Mononuclear cell (primary cell): ENCODE measurements around the gene PHYKPL. TPM values are rescaled to one million over a fixed set of nuclear protein-coding genes. Genes with fewer than 3 reads are reported as not detected.

Experiments
- H3K27me3 ChIP-seq: 2 replicates; pipeline ENCODE4 v1.6.0; 2011; ENCODE audit warnings: low read length, control low read depth; ENCODE audit not compliant: insufficient read depth
- H3K4me1 ChIP-seq: 2 replicates; pipeline ENCODE4 v1.5.1; 2011; ENCODE audit warnings: mild to moderate bottlenecking, low read length, control low read depth; ENCODE audit not compliant: insufficient read depth
- H3K4me3 ChIP-seq: 2 replicates; pipeline ENCODE4 v1.5.1; 2011; ENCODE audit warnings: mild to moderate bottlenecking, low read length, moderate library complexity
- H3K9me3 ChIP-seq: 2 replicates; pipeline ENCODE4 v1.5.1; 2011; ENCODE audit warnings: low read depth, mild to moderate bottlenecking, control low read depth, low read length
- total RNA-seq: library from RNA; depleted of rRNA; stranded (reverse); fragments of >200 nt; gene quantifications from one replicate; pipeline ENCODE4 v1.2.3, GENCODE V29; 2012

The PHYKPL gene
- total RNA-seq, 1 donor = 38.4 TPM

GRCh38 chr5:178225174-178225573 lies 7.4 kb downstream of the PHYKPL start:
- H3K4me1 ChIP-seq = peaks cover 17% of the 10 kb centered on the region

GRCh38 chr5:178224403-178224802 lies 8.2 kb downstream of the PHYKPL start:
- no peaks in the 10 kb centered on the region for H3K27me3 ChIP-seq
- no peak overlapping the region for H3K4me3 ChIP-seq

More at GRCh38 chr5:178225174-178225573, 7.4 kb downstream of the PHYKPL start:
- H3K4me3 ChIP-seq = no peak overlapping the region
- no peaks in the 10 kb centered on the region for H3K27me3 ChIP-seq
- no peaks in the 10 kb centered on the region for H3K9me3 ChIP-seq

GRCh38 chr5:178223828-178224335 lies 8.7 kb downstream of the PHYKPL start:
- peaks cover 13% of the 10 kb centered on the region for H3K4me1 ChIP-seq
- no peak overlapping the region for H3K4me3 ChIP-seq

More at GRCh38 chr5:178224403-178224802, 8.2 kb downstream of the PHYKPL start:
- Histone ChIP-seq H3K9me3 (no peaks in the 10 kb centered on the region), H3K4me1 (peaks cover 13% of the 10 kb centered on the region)

DNA sequence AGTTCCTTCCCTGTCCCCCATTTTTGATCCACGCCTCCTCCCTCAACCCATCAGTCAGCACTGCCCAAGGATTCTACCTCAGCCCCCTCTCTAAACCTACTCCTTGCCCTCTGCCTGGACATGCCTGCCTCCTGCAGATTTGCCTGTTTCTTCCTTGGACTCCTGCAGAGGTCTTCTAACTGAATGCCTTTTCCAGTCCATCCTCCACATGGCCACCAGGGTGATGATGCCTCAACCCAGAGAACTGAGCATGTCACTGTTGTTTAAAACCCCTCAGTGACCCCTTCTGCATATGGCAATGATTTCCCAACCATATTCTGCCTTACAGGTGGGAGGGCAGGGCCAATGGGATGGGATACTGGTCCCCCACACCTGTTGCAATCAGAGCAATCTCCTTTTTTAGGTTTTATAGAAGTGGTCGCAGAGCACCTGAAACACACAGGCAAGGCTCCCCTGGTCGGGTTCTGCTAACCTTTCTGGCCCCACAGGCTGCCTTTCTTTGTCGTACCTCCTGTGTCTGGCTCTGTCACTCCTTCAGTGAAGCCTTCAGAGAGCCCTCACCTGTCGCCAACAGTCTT lies 9.3 kb downstream of the PHYKPL start:
- no peaks in the 10 kb centered on the region for H3K27me3 ChIP-seq
- H3K4me1 ChIP-seq = peaks cover 13% of the 10 kb centered on the region
- H3K4me3 ChIP-seq = no peak overlapping the region
- H3K9me3 ChIP-seq = no peaks in the 10 kb centered on the region

More at GRCh38 chr5:178223828-178224335, 8.7 kb downstream of the PHYKPL start:
- no peaks in the 10 kb centered on the region for H3K27me3 ChIP-seq
- H3K9me3 ChIP-seq = no peaks in the 10 kb centered on the region

DNA sequence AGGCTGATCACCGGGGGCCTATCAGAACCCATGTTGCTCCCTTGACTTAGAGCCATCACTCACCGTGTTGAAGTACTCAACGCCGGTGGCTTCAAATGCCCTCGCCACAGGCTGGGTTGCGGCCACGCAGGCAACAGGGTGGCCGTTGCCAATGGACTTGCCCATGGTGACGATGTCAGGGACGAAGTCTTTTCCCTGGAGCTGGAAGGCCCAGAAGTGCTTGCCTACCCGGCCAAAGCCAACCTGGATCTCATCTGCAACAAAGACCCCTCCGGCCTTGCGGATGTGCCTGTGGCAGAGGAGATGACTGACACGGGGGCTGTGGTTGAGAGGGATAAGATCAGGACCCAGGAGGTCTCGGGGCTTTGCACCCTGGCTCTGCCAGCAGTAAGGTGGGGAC lies 10.3 kb downstream of the PHYKPL start:
- no peaks in the 10 kb centered on the region for H3K9me3 ChIP-seq
- no peak overlapping the region for H3K4me3 ChIP-seq
- no peaks in the 10 kb centered on the region for H3K27me3 ChIP-seq
- H3K4me1 ChIP-seq = peaks cover 13% of the 10 kb centered on the region

- Histone ChIP-seq H3K4me3 (no peak overlapping the region), H3K9me3 (no peaks in the 10 kb centered on the region), H3K4me1 (peaks cover 13% of the 10 kb centered on the region), H3K27me3 (no peaks in the 10 kb centered on the region)
Measured at GRCh38 chr5:178221853-178222252, 10.7 kb downstream of the PHYKPL start.

DNA sequence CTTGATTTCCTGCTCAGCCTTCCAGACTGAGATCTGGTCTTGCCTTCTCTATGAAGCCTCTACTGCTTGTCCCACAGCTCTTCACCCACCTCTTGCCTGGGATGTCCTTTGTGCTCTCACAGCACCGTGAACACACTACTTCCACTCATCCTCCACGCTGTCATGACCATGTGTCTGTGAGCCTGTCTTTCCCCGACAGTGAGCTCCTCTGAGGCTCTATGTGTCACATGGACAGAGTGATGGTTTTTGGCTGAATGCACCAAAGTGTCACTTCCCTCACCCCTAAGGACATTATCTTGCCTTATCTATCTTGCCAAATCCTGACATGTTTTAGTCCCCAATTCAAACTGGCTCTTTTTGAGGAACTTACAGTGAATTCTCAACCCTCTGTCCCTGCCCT lies 11.3 kb downstream of the PHYKPL start:
- H3K4me3 ChIP-seq = no peak overlapping the region
- peaks cover 19% of the 10 kb centered on the region for H3K4me1 ChIP-seq
- H3K9me3 ChIP-seq = no peaks in the 10 kb centered on the region
- H3K27me3 ChIP-seq = no peaks in the 10 kb centered on the region

GRCh38 chr5:178218827-178219226 lies 13.8 kb downstream of the PHYKPL start:
- no peaks in the 10 kb centered on the region for H3K9me3 ChIP-seq
- H3K27me3 ChIP-seq = no peaks in the 10 kb centered on the region
- no peak overlapping the region for H3K4me3 ChIP-seq
- peaks cover 36% of the 10 kb centered on the region for H3K4me1 ChIP-seq

DNA sequence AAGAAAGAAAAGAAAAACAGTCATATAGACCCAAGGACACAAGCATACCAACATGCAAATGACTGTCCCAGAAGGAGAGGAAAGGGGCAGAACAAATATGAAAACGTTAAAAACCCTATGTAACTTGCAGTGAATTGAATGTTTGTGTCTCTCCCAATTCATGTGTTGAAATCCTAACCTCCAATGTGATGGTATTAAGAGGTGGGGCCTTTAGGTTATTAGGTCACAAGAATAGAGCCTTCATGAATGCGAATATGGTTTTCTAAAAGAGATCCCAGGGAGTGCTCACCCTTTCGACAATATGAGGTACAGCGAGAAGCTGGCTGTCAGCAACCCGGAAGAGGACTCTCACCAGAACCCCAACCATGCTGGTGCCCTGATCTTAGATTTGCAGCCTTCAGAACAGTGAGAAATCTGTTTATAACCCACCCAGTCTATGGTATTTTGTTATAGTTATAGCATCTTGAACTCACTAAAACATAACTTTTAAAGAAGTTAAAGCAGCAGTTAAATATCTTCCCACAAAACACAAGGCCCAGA lies 14.3 kb downstream of the PHYKPL start:
- H3K9me3 ChIP-seq = no peaks in the 10 kb centered on the region
- H3K27me3 ChIP-seq = no peaks in the 10 kb centered on the region
- no peak overlapping the region for H3K4me3 ChIP-seq
- H3K4me1 ChIP-seq = peaks cover 36% of the 10 kb centered on the region

GRCh38 chr5:178216779-178217178 lies 15.8 kb downstream of the PHYKPL start:
- Histone ChIP-seq H3K4me3 (no peak overlapping the region), H3K4me1 (peaks cover 33% of the 10 kb centered on the region), H3K27me3 (no peaks in the 10 kb centered on the region), H3K9me3 (no peaks in the 10 kb centered on the region)

- H3K27me3 ChIP-seq = no peaks in the 10 kb centered on the region
- H3K4me1 ChIP-seq = peaks cover 26% of the 10 kb centered on the region
- H3K4me3 ChIP-seq = no peak overlapping the region
- H3K9me3 ChIP-seq = no peaks in the 10 kb centered on the region
Measured at GRCh38 chr5:178216088-178216534, 16.5 kb downstream of the PHYKPL start.

- Histone ChIP-seq H3K27me3 (no peaks in the 10 kb centered on the region), H3K9me3 (no peaks in the 10 kb centered on the region), H3K4me1 (peaks cover 23% of the 10 kb centered on the region), H3K4me3 (no peak overlapping the region)
Measured at GRCh38 chr5:178215280-178216002, 17.2 kb downstream of the PHYKPL start.

DNA sequence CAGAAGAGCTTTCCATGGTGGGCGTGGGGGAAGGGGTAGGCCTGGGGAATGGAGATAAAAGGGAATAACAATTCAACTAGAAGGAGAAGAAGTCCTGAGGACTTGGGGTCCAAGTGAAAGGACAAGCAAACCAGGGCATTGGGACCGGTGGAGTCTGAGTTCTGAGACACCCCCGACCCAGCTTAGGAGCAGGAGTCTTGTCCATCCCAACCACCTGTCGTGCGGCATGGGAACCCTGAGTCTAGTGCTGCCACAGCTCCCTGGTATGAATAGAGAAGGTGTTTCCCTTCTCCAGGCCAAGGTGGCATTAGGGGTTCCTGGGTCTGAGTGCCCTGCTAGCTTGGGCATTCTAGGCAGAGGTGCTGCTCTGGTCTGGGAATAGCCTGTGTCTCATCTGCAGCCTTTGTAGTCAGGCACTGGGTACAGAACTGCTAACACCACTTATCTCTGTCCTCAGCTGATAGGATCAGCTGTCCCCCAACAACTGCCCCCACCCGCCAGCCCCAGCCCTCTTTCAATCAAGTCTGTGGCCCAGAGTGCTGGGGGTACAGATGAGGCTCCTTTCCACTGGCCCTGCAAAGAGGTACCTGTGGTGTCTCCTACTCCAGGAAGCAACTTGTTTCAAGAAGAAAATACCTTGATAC lies 18.3 kb downstream of the PHYKPL start:
- Histone ChIP-seq H3K4me1 (peaks cover 23% of the 10 kb centered on the region), H3K4me3 (no peak overlapping the region), H3K27me3 (no peaks in the 10 kb centered on the region), H3K9me3 (no peaks in the 10 kb centered on the region)

DNA sequence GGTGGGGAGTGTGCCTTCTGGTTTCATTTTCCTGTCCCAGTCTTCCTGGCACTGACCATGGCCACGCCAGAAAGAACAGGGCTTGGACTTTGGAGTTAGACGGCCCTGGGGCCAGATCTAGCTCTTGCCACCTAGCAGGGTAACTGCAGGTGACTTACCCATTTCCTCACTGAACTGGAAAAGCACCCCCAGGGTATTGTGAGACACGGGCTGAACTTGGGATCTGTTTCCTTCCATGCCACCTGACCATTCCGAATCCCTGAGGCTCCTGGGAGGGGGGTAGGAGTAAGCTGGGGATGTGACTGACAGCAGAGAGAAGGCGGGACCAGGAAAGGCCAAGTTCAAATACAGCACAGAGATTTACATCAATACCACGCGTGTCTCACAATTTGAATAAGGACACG lies 18.9 kb downstream of the PHYKPL start:
- Histone ChIP-seq H3K9me3 (no peaks in the 10 kb centered on the region), H3K27me3 (no peaks in the 10 kb centered on the region), H3K4me3 (no peak overlapping the region), H3K4me1 (peaks cover 23% of the 10 kb centered on the region)

DNA sequence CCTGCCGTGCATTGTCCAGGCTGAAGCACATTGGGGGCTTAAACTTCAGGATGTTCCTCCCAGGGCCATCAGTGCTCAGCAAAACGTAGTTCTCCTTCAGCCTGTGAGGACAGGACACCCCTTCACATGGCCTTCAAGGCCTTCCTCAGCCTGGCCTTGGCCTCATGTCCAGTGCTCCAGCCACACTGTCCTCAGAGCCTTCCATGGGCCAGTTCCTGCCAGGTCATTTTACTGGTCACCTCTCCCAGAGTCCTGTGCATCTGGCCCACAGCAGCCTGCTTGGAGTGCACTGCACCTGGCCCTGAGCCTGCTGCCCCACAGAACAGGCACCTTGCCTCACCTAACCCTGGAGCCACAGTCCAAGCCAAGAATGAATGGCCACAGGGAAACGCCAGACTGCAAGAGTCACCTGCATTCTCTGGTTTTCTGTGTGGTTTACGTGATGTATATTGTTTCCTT lies 19.6 kb downstream of the PHYKPL start:
- Histone ChIP-seq H3K4me1 (peaks cover 26% of the 10 kb centered on the region), H3K9me3 (no peaks in the 10 kb centered on the region), H3K27me3 (no peaks in the 10 kb centered on the region), H3K4me3 (no peak overlapping the region)
